GM19023 (cell line): Measurements from ENCODE around the gene STRBP.
"Not testable (repeated sequence)": the region's sequence is repeated elsewhere in the genome, so short reads cannot be mapped to it uniquely, and the experiment has no call there.

Source experiments
- ATAC-seq: cut with Tn5 transposase; IDR thresholded peaks from one replicate; pipeline ENCODE4 v1.9.1; 2021; ENCODE audit warnings: mild to moderate bottlenecking, moderate library complexity; ENCODE audit not compliant: unreplicated experiment

The STRBP gene

GRCh38 chr9:123200469-123200868, 67.9 kb downstream of the STRBP start:
- not testable (repeated sequence) for ATAC-seq

DNA sequence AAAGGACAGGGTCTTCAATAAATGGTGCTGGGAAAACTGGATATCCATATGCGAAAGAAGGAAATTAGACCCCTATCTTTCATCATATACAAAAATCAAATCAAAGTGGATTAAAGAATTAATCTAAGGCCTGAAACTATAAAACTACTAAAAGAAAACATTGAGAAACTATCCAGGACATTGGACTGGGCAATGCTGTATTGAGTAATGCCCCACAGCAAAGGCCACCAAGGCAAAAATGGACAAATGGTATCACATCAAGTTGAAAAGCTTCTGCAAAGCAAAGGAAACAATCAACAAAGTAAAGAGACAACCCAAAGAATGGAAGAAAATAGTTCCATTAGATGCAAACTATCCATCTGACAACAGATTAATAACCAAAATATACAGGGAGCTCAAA, 72.3 kb downstream of the STRBP start:
- no peak for ATAC-seq

GRCh38 chr9:123194023-123194422, 74.4 kb downstream of the STRBP start:
- no peak for ATAC-seq

GRCh38 chr9:123191680-123192079, 76.7 kb downstream of the STRBP start:
- ATAC-seq, result no peak

- no peak for ATAC-seq
Observed at GRCh38 chr9:123191260-123191659, 77.1 kb downstream of the STRBP start.

GRCh38 chr9:123187131-123187530, 81.3 kb downstream of the STRBP start:
- ATAC-seq, result no peak

GRCh38 chr9:123186029-123186428, 82.4 kb downstream of the STRBP start:
- ATAC-seq, result not testable (repeated sequence)

GRCh38 chr9:123176949-123177348, 91.4 kb downstream of the STRBP start:
- ATAC-seq, result no peak

DNA sequence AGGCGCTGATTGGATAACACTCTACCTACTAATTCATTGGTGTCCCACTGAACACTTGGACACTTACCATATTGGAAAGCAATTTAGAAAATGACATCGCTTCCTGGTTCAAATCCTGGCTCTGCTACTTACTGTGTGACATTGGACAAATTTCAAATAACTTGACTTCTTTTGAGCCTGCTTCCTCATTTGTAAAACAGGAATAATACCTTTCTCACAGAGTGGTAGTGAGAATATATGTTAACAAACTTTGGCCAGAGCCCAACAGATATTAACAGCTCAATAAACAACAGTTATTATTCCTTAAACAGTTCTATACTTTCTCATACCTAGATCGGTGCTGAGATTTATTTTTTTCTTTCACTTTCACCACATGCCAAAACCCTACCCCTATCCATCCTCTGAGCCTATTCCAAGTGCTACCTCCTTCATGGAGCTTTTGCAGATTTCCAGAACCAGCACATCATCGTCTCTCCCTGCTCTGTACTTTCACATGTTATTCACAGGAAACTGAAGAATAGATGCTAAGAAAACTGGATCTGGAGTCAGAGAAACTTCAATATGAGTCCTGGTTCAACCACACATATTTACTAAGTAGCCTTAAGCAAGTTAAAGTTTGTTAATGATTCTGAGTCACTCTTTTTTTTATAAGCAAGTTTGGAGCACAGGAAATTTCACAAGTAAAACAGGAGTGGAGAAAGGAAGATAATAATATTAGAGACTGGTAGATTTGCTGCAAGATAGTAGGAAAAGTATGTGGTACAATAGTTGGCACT, 92.3 kb downstream of the STRBP start:
- ATAC-seq, result no peak

- peak; percentile 90 for ATAC-seq
Observed at GRCh38 chr9:123174887-123175518, 93.4 kb downstream of the STRBP start.

DNA sequence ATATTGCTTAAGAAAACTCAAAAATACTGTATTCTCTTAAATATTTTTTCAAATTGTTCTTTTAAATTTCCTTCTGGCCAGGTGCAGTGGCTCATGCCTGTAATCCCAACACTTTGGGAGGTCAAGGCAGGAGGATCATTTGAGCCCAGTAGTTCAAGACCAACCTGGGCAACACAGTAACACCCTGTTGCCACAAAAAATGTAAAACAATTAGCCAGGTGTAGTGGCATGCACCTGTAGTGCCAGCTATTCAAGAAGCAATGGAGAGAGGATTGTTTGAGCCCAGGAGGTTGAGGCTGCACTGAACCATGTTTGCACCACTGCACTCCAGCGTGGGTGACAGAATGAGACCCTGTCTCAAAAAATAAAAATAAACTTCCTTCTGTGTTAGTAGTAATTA, 94.3 kb downstream of the STRBP start:
- no peak for ATAC-seq

DNA sequence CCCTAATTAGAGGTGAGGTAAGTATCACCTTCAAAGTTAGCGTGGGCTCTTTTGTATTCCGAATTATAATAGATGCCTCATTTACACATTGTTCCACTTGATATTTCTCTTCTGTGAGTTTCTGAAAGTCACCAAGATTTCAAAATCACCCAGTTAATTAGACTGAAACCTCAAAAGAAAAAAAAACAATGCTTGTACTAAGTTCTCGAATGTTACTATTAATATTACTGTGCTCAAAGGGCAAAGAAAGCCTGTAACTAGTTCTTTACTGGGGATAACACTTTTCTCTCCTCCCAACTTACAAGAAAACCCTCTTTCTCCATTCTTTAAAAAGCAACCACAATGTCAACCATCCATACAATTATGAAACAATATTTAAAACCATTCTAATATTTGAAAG, 98.5 kb downstream of the STRBP start:
- ATAC-seq, result no peak

- ATAC-seq, result no peak
Observed at GRCh38 chr9:123168586-123168985, 99.8 kb downstream of the STRBP start.

GRCh38 chr9:123167474-123167873, 100.9 kb downstream of the STRBP start:
- no peak for ATAC-seq

DNA sequence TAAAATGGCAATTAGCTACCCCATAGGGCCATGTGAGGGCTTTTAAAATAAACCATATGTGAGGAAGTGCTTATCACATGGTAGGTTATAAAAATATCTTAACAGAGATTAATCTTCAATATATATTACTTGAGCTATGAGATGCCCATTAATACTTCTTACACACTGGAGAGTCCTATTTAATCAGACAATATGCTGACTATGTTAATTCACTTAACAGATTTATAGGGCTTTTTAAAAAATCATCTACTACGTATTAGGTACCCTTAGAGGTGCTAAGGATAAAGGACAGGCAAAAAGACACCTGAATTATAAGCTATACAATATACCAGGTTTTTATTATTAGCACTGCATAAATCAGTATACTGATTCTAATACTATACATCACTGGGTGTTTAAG, 102.6 kb downstream of the STRBP start:
- no peak for ATAC-seq

GRCh38 chr9:123164285-123164684, 104.1 kb downstream of the STRBP start:
- ATAC-seq, result no peak

DNA sequence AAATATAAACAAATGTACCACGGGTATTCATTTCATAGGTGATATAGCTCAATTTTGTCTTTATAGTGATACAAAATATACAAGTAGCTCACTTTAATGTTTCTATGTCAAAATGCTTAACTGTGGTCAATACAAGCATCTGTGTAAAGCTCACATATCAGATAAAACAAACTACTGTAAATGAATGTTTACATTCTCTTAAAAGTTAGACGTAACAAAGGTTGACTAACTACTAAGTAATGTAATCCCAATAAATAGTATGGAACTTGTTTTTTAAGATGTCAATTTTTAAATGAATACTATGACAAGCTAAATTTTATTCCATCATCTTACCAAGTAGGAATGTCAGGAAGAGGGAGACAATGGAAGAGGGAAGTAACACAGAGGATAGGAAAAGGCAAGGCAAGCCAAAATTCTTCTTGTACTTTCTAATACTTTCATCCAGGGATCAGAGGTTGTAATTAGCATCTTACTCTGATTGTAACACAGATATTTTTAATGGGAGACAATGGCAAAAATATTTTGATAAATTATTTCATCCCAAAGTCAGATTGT, 105.5 kb downstream of the STRBP start:
- ATAC-seq, result no peak

GRCh38 chr9:123162360-123162759, 106.0 kb downstream of the STRBP start:
- ATAC-seq, result no peak

GRCh38 chr9:123157221-123157620, 111.2 kb downstream of the STRBP start:
- no peak for ATAC-seq

GRCh38 chr9:123150708-123151503, 117.5 kb downstream of the STRBP start:
- ATAC-seq, result no peak

DNA sequence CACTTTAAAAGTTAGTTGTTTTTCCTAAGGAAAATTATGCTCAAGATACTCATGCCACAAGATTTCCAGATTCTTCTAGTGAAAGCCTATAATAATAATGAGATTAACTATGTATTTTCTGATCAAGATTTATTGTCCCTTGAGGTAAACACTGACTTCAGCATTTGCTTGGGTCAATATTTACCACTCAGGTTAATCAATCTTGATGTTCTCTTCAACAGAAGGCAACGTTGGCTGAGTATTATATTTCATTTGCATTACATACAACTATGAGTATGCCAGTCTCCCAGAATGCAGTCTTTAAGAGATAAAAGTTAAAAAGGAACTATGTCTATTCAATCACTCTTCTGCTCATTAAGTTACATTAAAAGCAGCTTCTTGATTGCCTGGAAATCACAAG, 119.3 kb downstream of the STRBP start:
- ATAC-seq, result no peak
